Prostate gland (tissue), 2 donors: ENCODE measurements around the gene CGN. TPM values are rescaled to one million over a fixed set of nuclear protein-coding genes. Genes with fewer than 3 reads are reported as not detected.

Experiments used
- DNase-seq: peaks from one replicate; pipeline ENCODE4 v3.0.0-alpha.2; 2019; ENCODE audit warnings: low spot score
- H3K27ac ChIP-seq, 2 donors: fragments of 200-600 bp; sonication (generic); 2 replicates each; pipeline ENCODE4 v1.5.1; 2017 to 2019
- H3K27me3 ChIP-seq: fragments of 200-600 bp; sonication (generic); replicated peaks from 2 replicates; pipeline ENCODE4 v1.5.1; 2019; ENCODE audit not compliant: insufficient read depth
- H3K36me3 ChIP-seq, 2 donors: fragments of 200-600 bp; sonication (generic); 1 replicate in 1 of 2; 2 replicates in 1 of 2; pipeline versions ENCODE4 v1.5.1 to v1.8.1; 2017 to 2019
- H3K4me1 ChIP-seq: fragments of 200-600 bp; sonication (generic); replicated peaks from 2 replicates; pipeline ENCODE4 v1.5.1; 2019
- H3K4me3 ChIP-seq, 2 donors: fragments of 200-600 bp; sonication (generic); 2 replicates each; pipeline ENCODE4 v1.5.1; 2017 to 2019
- H3K9me3 ChIP-seq: fragments of 200-600 bp; sonication (generic); 2 replicates; pipeline ENCODE4 v1.5.1; 2017
- CTCF ChIP-seq, 4 experiments: fragments of 200-600 bp in 2 of 4; fragments of 450-650 bp in 2 of 4; sonication (generic) in 2 of 4; IDR thresholded peaks; 1 replicate in 3 of 4; 2 replicates in 1 of 4; pipeline ENCODE4 v1.5.1; 2016 to 2019; ENCODE audit warnings: antibody characterized with exemption in 4 of 4, mild to moderate bottlenecking in 2 of 4, moderate library complexity in 2 of 4
- POLR2A ChIP-seq: fragments of 450-650 bp; IDR thresholded peaks from one replicate; pipeline ENCODE4 v1.6.1; 2016; ENCODE audit warnings: antibody characterized with exemption, mild to moderate bottlenecking
- POLR2AphosphoS5 ChIP-seq: sonication (generic); formaldehyde crosslinking; IDR thresholded peaks from one replicate; pipeline ENCODE4 v1.6.1; 2017; ENCODE audit warnings: antibody characterized with exemption
- WGBS: methylation state at CpG from one replicate; pipeline ENCODE4 v1.1.5; 2018; 5-methylcytosine and 5-hydroxymethylcytosine counted together
- intact Hi-C: fragments of 100-400 bp; cut with DNase I; formaldehyde crosslinking; loops from one replicate; pipeline ENCODE4 v1.14.2; 2022
- total RNA-seq, 2 donors: library from RNA; depleted of rRNA; stranded (reverse); fragments of >200 nt; gene quantifications; one replicate each; pipeline ENCODE4 v1.1.0, GENCODE V29; 2016

CGN gene
- total RNA-seq, 2 donors from 2014 or later: 23.2 to 37.5 TPM

DNA sequence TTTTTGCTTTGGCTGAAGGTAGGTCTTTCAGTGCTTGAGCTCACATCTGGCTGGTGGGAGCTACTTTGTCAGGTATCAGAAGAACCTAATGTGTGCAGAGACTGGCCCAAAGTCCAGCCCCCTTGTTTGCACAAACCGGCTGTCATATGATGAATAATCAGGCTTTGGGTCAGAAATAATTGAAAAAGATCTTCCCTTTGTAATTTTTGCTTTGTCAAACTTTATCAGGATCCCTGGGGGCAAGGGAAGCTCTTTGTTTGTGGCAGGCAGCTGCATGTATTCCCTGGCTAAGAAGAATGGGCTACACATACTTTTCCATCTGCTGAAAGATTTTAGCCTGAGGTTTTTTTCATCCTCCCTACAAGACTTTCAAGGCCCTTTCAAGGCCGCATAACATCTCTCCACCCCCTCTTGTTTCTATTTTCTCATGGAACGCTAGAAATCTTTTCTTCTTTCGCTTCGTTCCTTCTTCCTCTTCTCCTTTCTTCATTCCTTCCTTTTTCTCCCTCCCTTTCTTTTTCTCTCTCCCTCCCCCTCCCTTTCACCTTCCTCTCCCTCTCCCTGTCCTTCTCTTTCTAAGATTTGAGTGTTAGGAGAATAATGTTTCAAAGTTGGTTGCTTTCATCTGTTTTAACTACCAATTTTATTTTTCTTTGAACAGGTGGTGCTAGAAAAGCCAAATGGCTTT, 54.5 kb downstream of the CGN start:
- no peak overlapping the region for H3K27ac ChIP-seq
- TF ChIP-seq POLR2AphosphoS5 (no peak), POLR2A (no peak), CTCF (IDR thresholded peaks at IDR 0.05) (no peak)
- intact Hi-C loops: no loop called here

DNA sequence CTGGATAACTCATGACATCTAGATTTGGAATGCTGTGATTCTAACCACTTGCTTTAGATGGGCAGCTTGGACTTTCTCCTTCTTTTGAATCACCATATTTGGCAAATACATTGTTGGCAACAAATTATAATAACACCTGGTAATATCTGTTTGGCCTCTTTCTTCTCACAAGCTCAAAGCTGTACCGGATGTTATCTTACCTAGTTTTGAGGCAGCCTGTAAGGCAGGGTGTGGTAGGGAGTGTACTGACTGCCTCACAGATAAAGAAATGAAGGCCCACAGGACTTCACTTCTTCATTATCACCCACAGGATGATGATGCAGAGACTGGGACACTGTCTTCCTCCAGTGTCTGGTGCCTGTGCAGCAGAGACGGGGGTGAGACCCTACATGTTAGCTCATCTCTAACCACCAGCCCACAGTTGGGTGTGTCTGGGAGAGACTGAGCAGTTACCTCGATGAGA, 57.5 kb downstream of the CGN start:
- Histone ChIP-seq H3K4me3 (no peak overlapping the region), H3K9me3 (no peaks in the 10 kb centered on the region), H3K27ac (no peak overlapping the region), H3K36me3 (peaks cover 0 to 1% of the 10 kb centered on the region in 2 donors), H3K27me3 (no peaks in the 10 kb centered on the region), H3K4me1 (no peaks in the 10 kb centered on the region)
- WGBS: 73% methylated on average over 3 of the region's 3 CpGs
- TF ChIP-seq POLR2AphosphoS5: no peak
- no peak for TF ChIP-seq CTCF (IDR thresholded peaks at IDR 0.05)
- no peak for TF ChIP-seq POLR2A
- intact Hi-C loops: no loop called here
- no peak for DNase-seq

More for the DNA sequence above, 54.5 kb downstream of the CGN start:
- Histone ChIP-seq H3K36me3 (no peaks in the 10 kb centered on the region), H3K9me3 (no peaks in the 10 kb centered on the region), H3K4me1 (no peaks in the 10 kb centered on the region), H3K27me3 (no peaks in the 10 kb centered on the region), H3K4me3 (no peak overlapping the region)
- no peak for DNase-seq
- WGBS: 51% methylated on average over 5 of the region's 5 CpGs

DNA sequence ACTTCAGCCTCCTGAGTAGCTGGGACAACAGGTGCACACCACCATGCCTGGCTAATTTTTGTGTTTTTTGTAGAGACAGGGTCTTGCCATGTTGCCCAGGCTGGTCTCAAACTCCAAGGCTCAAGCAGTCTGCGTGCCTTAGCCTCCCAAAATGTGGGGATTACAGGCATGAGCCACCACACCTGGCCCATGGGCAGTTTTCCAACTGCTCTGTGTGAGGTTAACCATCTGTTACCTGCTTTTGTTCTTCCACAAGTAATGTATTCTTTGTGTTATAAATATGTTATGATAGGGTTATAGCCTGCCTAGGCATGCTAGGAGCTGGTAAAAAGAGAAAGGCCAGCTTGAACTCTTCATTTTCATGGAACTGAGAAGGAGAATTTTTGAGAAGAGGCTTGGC, 59.6 kb downstream of the CGN start:
- no peak overlapping the region for H3K27ac ChIP-seq
- H3K4me3 ChIP-seq: no peak overlapping the region
- H3K27me3 ChIP-seq: no peaks in the 10 kb centered on the region
- peaks cover 0 to 4% of the 10 kb centered on the region in 2 donors for H3K36me3 ChIP-seq
- intact Hi-C loops: no loop called here
- H3K4me1 ChIP-seq: no peaks in the 10 kb centered on the region
- no peaks in the 10 kb centered on the region for H3K9me3 ChIP-seq
- no peak for DNase-seq
- 73% methylated on average over 1 of the region's 1 CpG for WGBS
- no peak for TF ChIP-seq POLR2A
- TF ChIP-seq POLR2AphosphoS5: no peak
- TF ChIP-seq CTCF (IDR thresholded peaks at IDR 0.05): no peak

DNA sequence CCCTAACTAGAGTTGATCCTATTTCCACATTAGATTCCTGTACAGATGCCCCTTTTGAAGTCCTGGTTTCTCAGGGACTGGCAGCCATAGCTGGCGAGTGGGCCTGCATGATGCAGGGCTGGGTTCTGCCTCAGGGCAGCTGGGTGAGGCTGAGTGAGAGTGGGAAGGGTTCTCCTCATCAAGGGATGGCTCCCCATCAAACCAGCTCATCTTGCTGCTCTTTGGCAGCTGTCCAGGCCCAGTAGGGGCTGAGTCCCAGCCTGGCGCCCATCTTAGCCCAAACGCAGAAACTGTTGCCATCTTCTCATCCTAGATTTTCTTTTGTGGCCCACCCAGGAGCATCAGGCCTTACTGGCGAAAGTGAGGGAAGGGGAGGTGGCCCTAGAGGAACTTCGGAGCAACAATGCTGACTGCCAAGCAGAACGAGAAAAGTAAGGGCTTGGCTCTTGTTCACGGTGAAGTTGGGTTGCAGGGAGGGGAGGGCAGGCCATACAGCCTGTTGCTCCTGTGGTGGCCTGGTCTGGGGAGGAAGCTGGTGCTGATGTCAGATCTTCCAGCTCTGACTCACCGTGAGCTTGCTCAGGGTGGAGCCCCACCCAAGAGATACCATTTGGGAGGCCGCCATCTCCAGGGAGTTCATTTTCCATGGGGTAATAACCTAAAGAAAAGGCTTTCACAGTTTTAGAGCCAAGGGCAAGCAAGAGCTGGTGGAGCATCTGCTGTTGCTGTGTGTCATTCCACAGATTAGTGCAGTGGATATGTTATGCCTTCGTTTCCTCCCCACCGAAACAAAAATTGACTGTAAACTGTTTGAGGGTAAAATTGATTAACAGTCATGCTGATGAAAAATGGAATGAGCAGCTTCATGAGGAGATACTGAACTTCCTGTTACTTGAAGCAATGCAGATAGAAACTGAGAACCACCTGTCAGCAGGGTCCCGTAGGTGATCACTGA, 63.7 kb downstream of the CGN start:
- no peaks in the 10 kb centered on the region for H3K27me3 ChIP-seq
- no peak for DNase-seq
- TF ChIP-seq POLR2A: no peak
- no peak for TF ChIP-seq POLR2AphosphoS5
- TF ChIP-seq CTCF (IDR thresholded peaks at IDR 0.05): no peak
- H3K4me1 ChIP-seq: no peaks in the 10 kb centered on the region
- H3K36me3 ChIP-seq: peaks cover 0 to 4% of the 10 kb centered on the region in 2 donors
- no peak overlapping the region for H3K27ac ChIP-seq
- H3K4me3 ChIP-seq: no peak overlapping the region
- WGBS: 84% methylated on average over 12 of the region's 12 CpGs
- H3K9me3 ChIP-seq: no peaks in the 10 kb centered on the region
- intact Hi-C loops: no loop called here
